ENCODE measurements around the gene UGGT1. TPM values are rescaled to one million over a fixed set of nuclear protein-coding genes. Genes with fewer than 3 reads are reported as not detected.

The UGGT1 gene, protein sequence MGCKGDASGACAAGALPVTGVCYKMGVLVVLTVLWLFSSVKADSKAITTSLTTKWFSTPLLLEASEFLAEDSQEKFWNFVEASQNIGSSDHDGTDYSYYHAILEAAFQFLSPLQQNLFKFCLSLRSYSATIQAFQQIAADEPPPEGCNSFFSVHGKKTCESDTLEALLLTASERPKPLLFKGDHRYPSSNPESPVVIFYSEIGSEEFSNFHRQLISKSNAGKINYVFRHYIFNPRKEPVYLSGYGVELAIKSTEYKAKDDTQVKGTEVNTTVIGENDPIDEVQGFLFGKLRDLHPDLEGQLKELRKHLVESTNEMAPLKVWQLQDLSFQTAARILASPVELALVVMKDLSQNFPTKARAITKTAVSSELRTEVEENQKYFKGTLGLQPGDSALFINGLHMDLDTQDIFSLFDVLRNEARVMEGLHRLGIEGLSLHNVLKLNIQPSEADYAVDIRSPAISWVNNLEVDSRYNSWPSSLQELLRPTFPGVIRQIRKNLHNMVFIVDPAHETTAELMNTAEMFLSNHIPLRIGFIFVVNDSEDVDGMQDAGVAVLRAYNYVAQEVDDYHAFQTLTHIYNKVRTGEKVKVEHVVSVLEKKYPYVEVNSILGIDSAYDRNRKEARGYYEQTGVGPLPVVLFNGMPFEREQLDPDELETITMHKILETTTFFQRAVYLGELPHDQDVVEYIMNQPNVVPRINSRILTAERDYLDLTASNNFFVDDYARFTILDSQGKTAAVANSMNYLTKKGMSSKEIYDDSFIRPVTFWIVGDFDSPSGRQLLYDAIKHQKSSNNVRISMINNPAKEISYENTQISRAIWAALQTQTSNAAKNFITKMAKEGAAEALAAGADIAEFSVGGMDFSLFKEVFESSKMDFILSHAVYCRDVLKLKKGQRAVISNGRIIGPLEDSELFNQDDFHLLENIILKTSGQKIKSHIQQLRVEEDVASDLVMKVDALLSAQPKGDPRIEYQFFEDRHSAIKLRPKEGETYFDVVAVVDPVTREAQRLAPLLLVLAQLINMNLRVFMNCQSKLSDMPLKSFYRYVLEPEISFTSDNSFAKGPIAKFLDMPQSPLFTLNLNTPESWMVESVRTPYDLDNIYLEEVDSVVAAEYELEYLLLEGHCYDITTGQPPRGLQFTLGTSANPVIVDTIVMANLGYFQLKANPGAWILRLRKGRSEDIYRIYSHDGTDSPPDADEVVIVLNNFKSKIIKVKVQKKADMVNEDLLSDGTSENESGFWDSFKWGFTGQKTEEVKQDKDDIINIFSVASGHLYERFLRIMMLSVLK (N-terminal part only)
- 67.8 and 80.0 TPM in 2 replicates for total RNA-seq

DNA sequence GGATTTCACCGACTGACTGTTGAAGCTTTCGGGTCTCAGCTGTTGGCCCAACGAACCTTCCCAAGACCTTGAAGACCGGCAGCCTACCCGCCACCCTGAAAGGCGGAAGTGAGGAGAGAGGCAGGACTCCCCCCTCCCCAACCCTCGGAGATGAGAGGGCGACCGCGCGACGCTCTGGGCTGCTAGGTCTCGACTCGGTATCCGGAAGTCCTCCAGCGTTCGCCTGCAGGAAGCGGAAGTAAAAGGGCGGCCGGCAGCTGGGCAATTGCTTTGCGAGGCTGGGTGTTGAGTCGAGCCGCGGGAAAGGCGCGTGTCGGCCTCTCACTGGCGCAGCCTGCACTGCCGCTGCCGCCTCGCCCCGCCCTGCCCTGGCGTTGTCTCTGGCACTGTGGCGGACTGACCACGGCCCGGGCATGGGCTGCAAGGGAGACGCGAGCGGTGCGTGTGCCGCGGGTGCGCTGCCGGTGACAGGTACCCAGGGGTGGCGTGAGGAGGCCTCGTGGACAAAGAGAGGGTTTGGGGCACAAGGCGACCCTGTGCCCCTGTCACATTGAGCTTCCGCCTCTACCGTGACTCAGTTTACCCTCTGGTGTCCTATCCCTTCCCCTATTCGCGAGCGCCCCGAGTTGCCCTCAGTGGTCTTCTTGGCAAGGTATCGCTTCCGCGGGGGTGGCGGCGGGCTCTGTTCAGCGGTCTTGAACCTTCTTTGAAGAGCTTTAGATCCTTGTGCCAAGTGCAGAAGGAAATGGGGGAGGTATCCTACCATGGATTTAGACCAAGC lies at the start of gene UGGT1:
TSS of gene UGGT1 (plus strand) at position 256 of the 781 bp plus-strand sequence. CDS start at position 414, 158 bp downstream.
- Histone ChIP-seq H3K27ac (ENCODE audit: low read depth, low read length) (peak within 1 kb of the TSS; percentile 87), H3K27me3 (ENCODE audit: insufficient read depth, low read length) (no peaks in the 10 kb centered on the region), H3K36me3 (ENCODE audit: insufficient read depth, low read length) (no peaks in the 10 kb centered on the region), H3K4me2 (ENCODE audit: insufficient read depth, low read length) (peak within 1 kb of the TSS; percentile 86), H4K20me1 (ENCODE audit: insufficient read depth, low read length) (peaks cover 6% of the 10 kb centered on the region), H3K4me1 (ENCODE audit: insufficient read depth, low read length) (no peaks in the 10 kb centered on the region), H3K79me2 (ENCODE audit: insufficient read depth, low read length) (peaks cover 49% of the 10 kb centered on the region), H3K4me3 (ENCODE audit: insufficient read depth, low read length) (peak within 1 kb of the TSS; percentile 94), H2AFZ (ENCODE audit: low read length) (peak within 1 kb of the TSS; percentile 91), H3K9me3 (ENCODE audit: low read depth, low read length) (no peaks in the 10 kb centered on the region)
- TF ChIP-seq, protein P1, sequence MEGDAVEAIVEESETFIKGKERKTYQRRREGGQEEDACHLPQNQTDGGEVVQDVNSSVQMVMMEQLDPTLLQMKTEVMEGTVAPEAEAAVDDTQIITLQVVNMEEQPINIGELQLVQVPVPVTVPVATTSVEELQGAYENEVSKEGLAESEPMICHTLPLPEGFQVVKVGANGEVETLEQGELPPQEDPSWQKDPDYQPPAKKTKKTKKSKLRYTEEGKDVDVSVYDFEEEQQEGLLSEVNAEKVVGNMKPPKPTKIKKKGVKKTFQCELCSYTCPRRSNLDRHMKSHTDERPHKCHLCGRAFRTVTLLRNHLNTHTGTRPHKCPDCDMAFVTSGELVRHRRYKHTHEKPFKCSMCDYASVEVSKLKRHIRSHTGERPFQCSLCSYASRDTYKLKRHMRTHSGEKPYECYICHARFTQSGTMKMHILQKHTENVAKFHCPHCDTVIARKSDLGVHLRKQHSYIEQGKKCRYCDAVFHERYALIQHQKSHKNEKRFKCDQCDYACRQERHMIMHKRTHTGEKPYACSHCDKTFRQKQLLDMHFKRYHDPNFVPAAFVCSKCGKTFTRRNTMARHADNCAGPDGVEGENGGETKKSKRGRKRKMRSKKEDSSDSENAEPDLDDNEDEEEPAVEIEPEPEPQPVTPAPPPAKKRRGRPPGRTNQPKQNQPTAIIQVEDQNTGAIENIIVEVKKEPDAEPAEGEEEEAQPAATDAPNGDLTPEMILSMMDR (IDR thresholded peaks at IDR 0.05; ENCODE audit: extremely low read depth, low read depth, low read length): no peak
- peak; percentile 97 for DNase-seq (ENCODE audit: insufficient read length, low spot score, missing footprints)

DNA sequence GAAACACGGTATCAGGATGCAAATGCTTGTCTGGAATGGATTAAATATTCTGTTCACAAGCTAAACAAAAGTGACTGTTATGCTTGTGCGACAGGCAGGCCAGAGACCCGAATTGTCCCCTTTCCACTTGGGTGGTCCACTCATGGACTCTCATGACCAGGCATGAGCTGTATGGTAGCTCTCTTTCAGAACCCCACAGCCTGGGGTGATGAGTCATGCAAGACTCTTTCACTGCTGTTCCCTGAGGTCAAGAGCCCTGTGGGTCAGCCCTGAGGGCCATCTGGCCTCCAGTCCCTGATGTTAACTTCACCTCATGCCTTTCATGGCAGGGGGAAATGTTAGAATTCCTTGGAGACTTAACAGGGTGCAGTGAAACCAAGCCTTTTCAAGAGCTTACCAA lies 49.4 kb upstream of the UGGT1 start:
- Histone ChIP-seq H3K27ac (ENCODE audit: low read depth, low read length) (no peak overlapping the region), H3K4me2 (ENCODE audit: insufficient read depth, low read length) (no peak overlapping the region), H3K27me3 (ENCODE audit: insufficient read depth, low read length) (peaks cover 3% of the 10 kb centered on the region), H3K4me1 (ENCODE audit: insufficient read depth, low read length) (no peaks in the 10 kb centered on the region), H3K79me2 (ENCODE audit: insufficient read depth, low read length) (no peaks in the 10 kb centered on the region), H2AFZ (ENCODE audit: low read length) (no peak overlapping the region), H3K36me3 (ENCODE audit: insufficient read depth, low read length) (no peaks in the 10 kb centered on the region), H4K20me1 (ENCODE audit: insufficient read depth, low read length) (no peaks in the 10 kb centered on the region), H3K9me3 (ENCODE audit: low read depth, low read length) (peaks cover 15% of the 10 kb centered on the region), H3K4me3 (ENCODE audit: insufficient read depth, low read length) (no peak overlapping the region)
- DNase-seq (ENCODE audit: insufficient read length, low spot score, missing footprints): no peak
- TF ChIP-seq, protein P1 (IDR thresholded peaks at IDR 0.05; ENCODE audit: extremely low read depth, low read depth, low read length): no peak

DNA sequence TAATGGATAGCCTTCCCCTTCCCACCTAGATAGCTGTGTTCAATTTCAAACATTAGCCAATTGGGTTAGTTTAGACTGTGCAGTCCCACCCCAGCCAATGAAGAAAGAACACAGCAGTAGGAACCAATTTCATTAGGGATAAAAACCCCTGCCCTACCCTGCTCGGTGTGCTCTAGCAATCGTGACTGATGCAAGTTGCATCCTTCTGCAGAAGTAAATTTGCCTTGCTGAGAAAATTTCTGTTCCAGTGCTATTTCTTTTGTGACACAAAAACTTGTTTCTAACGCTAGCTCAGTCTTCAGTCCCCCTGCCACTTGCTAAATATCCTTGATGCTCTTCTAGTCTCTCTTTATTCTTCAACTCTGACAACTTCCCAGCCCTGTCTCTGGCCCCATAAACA lies 48.0 kb upstream of the UGGT1 start:
- Histone ChIP-seq H3K36me3 (ENCODE audit: insufficient read depth, low read length) (no peaks in the 10 kb centered on the region), H3K79me2 (ENCODE audit: insufficient read depth, low read length) (no peaks in the 10 kb centered on the region), H3K4me3 (ENCODE audit: insufficient read depth, low read length) (no peak overlapping the region), H4K20me1 (ENCODE audit: insufficient read depth, low read length) (no peaks in the 10 kb centered on the region), H3K9me3 (ENCODE audit: low read depth, low read length) (peaks cover 6% of the 10 kb centered on the region), H3K27me3 (ENCODE audit: insufficient read depth, low read length) (peaks cover 3% of the 10 kb centered on the region), H3K4me2 (ENCODE audit: insufficient read depth, low read length) (no peak overlapping the region), H3K27ac (ENCODE audit: low read depth, low read length) (no peak overlapping the region), H2AFZ (ENCODE audit: low read length) (no peak overlapping the region), H3K4me1 (ENCODE audit: insufficient read depth, low read length) (no peaks in the 10 kb centered on the region)
- TF ChIP-seq, protein P1 (IDR thresholded peaks at IDR 0.05; ENCODE audit: extremely low read depth, low read depth, low read length): no peak
- DNase-seq (ENCODE audit: insufficient read length, low spot score, missing footprints): no peak

Measured in osteoblast (primary cell).